T-helper 17 cell (primary cell): ENCODE results near the gene ERI2. TPM values are rescaled to one million over a fixed set of nuclear protein-coding genes. Genes with fewer than 3 reads are reported as not detected.
"Not testable (repeated sequence)": the region's sequence is repeated elsewhere in the genome, so short reads cannot be mapped to it uniquely, and the experiment has no call there.

Experiments used
- ATAC-seq: fragments of 150-1000 bp; cut with Tn5 transposase; 2 replicates; pipeline ENCODE4 v1.10.0; 2021; ENCODE audit warnings: mild to moderate bottlenecking, moderate library complexity
- DNase-seq, 3 donors: peaks; one replicate each; pipeline versions ENCODE4 v3.0.0 to v3.0.0-alpha.2; 2020 to 2021
- H3K9me3 ChIP-seq: one replicate; pipeline ENCODE4 v1.7.0; 2013; ENCODE audit warnings: low read length, mild to moderate bottlenecking; ENCODE audit not compliant: control insufficient read depth, poor library complexity, severe bottlenecking
- H3K27ac Mint-ChIP-seq: one replicate; pipeline ENCODE4 v1.8.0; 2022; ENCODE audit warnings: mild to moderate bottlenecking, moderate library complexity, mixed read lengths
- H3K27me3 Mint-ChIP-seq: one replicate; pipeline ENCODE4 v1.8.0; 2022; ENCODE audit warnings: mixed read lengths
- H3K36me3 Mint-ChIP-seq: one replicate; pipeline ENCODE4 v1.8.0; 2022; ENCODE audit warnings: low read depth, mixed read lengths
- H3K4me1 Mint-ChIP-seq: one replicate; pipeline ENCODE4 v1.8.0; 2022; ENCODE audit warnings: mild to moderate bottlenecking, mixed read lengths
- H3K4me3 Mint-ChIP-seq: one replicate; pipeline ENCODE4 v1.8.0; 2022; ENCODE audit warnings: mild to moderate bottlenecking, moderate library complexity, mixed read lengths
- total RNA-seq, 4 donors: library from RNA in 2 of 4; stranded (reverse) in 2 of 4; gene quantifications; one replicate each; pipeline ENCODE4 v1.2.3 and lab custom pipeline; 2022 to 2026

Gene ERI2
- total RNA-seq, 2 donors from 2014 or later = 2.1 to 2.3 TPM

GRCh38 chr16:20767577-20767976, 38.7 kb downstream of the ERI2 start:
- no peak for DNase-seq
- peaks cover 2% of the 10 kb centered on the region for H3K36me3 Mint-ChIP-seq
- ATAC-seq = no peak
- H3K4me3 Mint-ChIP-seq = no peak overlapping the region
- no peaks in the 10 kb centered on the region for H3K27me3 Mint-ChIP-seq
- no peaks in the 10 kb centered on the region for H3K9me3 ChIP-seq
- H3K27ac Mint-ChIP-seq = no peak overlapping the region
- H3K4me1 Mint-ChIP-seq = peaks cover 22% of the 10 kb centered on the region

GRCh38 chr16:20766294-20766693, 40.0 kb downstream of the ERI2 start:
- H3K4me3 Mint-ChIP-seq = no peak overlapping the region

GRCh38 chr16:20765732-20766131, 40.5 kb downstream of the ERI2 start:
- DNase-seq = no peak
- no peak for ATAC-seq
- no peaks in the 10 kb centered on the region for H3K27me3 Mint-ChIP-seq
- H3K4me3 Mint-ChIP-seq = no peak overlapping the region
- no peak overlapping the region for H3K27ac Mint-ChIP-seq
- no peaks in the 10 kb centered on the region for H3K9me3 ChIP-seq
- peaks cover 20% of the 10 kb centered on the region for H3K4me1 Mint-ChIP-seq
- H3K36me3 Mint-ChIP-seq = no peaks in the 10 kb centered on the region

More at GRCh38 chr16:20766294-20766693, 40.0 kb downstream of the ERI2 start:
- Mint-ChIP-seq H3K27me3 (no peaks in the 10 kb centered on the region), H3K4me1 (peaks cover 20% of the 10 kb centered on the region), H3K36me3 (no peaks in the 10 kb centered on the region), H3K27ac (no peak overlapping the region)
- no peaks in the 10 kb centered on the region for H3K9me3 ChIP-seq
- DNase-seq (no peak), ATAC-seq (no peak)

GRCh38 chr16:20764448-20764847, 41.8 kb downstream of the ERI2 start:
- not testable (repeated sequence) for H3K4me3 Mint-ChIP-seq, H3K27me3 Mint-ChIP-seq, ATAC-seq, DNase-seq, H3K36me3 Mint-ChIP-seq, H3K9me3 ChIP-seq
- peak overlapping the region; percentile 90 for H3K27ac Mint-ChIP-seq
- peaks cover 17% of the 10 kb centered on the region for H3K4me1 Mint-ChIP-seq

- ATAC-seq (peak; percentile 99), DNase-seq (peak; percentile 24 to 50 (median 36))
- Mint-ChIP-seq H3K27ac (peak within 1 kb of the TSS; percentile 90), H3K4me1 (peaks cover 17% of the 10 kb centered on the region), H3K27me3 (no peaks in the 10 kb centered on the region), H3K36me3 (no peaks in the 10 kb centered on the region), H3K4me3 (peak within 1 kb of the TSS; percentile 99)
- no peaks in the 10 kb centered on the region for H3K9me3 ChIP-seq
These were observed 42.6 kb downstream of the ERI2 start, which contains the start of gene ACSM3 for GRCh38 chr16:20763461-20764232. Gene ACSM3, plus strand, starts transcription at chr16:20764014. Its CDS starts 6,021 bp downstream, at chr16:20770035.

GRCh38 chr16:20762404-20763123, 43.7 kb downstream of the ERI2 start:
- no peaks in the 10 kb centered on the region for H3K9me3 ChIP-seq
- Mint-ChIP-seq H3K4me3 (peak overlapping the region; percentile 99), H3K36me3 (no peaks in the 10 kb centered on the region), H3K27me3 (no peaks in the 10 kb centered on the region), H3K4me1 (peaks cover 17% of the 10 kb centered on the region), H3K27ac (peak overlapping the region; percentile 90)
- ATAC-seq (no peak), DNase-seq (no peak)

- no peaks in the 10 kb centered on the region for H3K27me3 Mint-ChIP-seq
- no peak for ATAC-seq
- no peaks in the 10 kb centered on the region for H3K9me3 ChIP-seq
- H3K27ac Mint-ChIP-seq = no peak overlapping the region
- H3K4me3 Mint-ChIP-seq = peak overlapping the region; percentile 19
- peaks cover 17% of the 10 kb centered on the region for H3K4me1 Mint-ChIP-seq
- no peak for DNase-seq
- no peaks in the 10 kb centered on the region for H3K36me3 Mint-ChIP-seq
These were observed 45.1 kb downstream of the ERI2 start for GRCh38 chr16:20761175-20761574.

- DNase-seq (no peak), ATAC-seq (no peak)
- Mint-ChIP-seq H3K36me3 (no peaks in the 10 kb centered on the region), H3K27ac (no peak overlapping the region), H3K4me1 (peaks cover 17% of the 10 kb centered on the region), H3K27me3 (no peaks in the 10 kb centered on the region), H3K4me3 (no peak overlapping the region)
- H3K9me3 ChIP-seq = no peaks in the 10 kb centered on the region
These were observed 45.9 kb downstream of the ERI2 start for GRCh38 chr16:20760346-20760745.

- H3K4me1 Mint-ChIP-seq, H3K4me3 Mint-ChIP-seq, DNase-seq, H3K27me3 Mint-ChIP-seq, ATAC-seq, H3K36me3 Mint-ChIP-seq, H3K27ac Mint-ChIP-seq, H3K9me3 ChIP-seq: not testable (repeated sequence)
These were observed 50.5 kb downstream of the ERI2 start for GRCh38 chr16:20755799-20756198.

- Mint-ChIP-seq H3K36me3 (no peaks in the 10 kb centered on the region), H3K27ac (no peak overlapping the region), H3K27me3 (no peaks in the 10 kb centered on the region), H3K4me1 (no peaks in the 10 kb centered on the region), H3K4me3 (no peak overlapping the region)
- DNase-seq = no peak
- no peak for ATAC-seq
- H3K9me3 ChIP-seq = no peaks in the 10 kb centered on the region
These were observed 51.0 kb downstream of the ERI2 start for GRCh38 chr16:20755238-20755637.

- H3K27ac Mint-ChIP-seq = no peak overlapping the region
- H3K27me3 Mint-ChIP-seq = no peaks in the 10 kb centered on the region
- ATAC-seq (no peak), DNase-seq (no peak)
- H3K4me1 Mint-ChIP-seq = no peaks in the 10 kb centered on the region
- no peaks in the 10 kb centered on the region for H3K9me3 ChIP-seq
- no peaks in the 10 kb centered on the region for H3K36me3 Mint-ChIP-seq
- H3K4me3 Mint-ChIP-seq = no peak overlapping the region
These were observed 52.5 kb downstream of the ERI2 start for GRCh38 chr16:20753727-20754126.

- Mint-ChIP-seq H3K4me3 (no peak overlapping the region), H3K36me3 (no peaks in the 10 kb centered on the region), H3K27me3 (no peaks in the 10 kb centered on the region), H3K4me1 (no peaks in the 10 kb centered on the region), H3K27ac (no peak overlapping the region)
- H3K9me3 ChIP-seq = no peaks in the 10 kb centered on the region
- DNase-seq (no peak), ATAC-seq (no peak)
These were observed 55.7 kb downstream of the ERI2 start for GRCh38 chr16:20750558-20750957.

GRCh38 chr16:20749474-20749873, 56.8 kb downstream of the ERI2 start:
- DNase-seq = no peak
- H3K4me1 Mint-ChIP-seq = no peaks in the 10 kb centered on the region
- no peaks in the 10 kb centered on the region for H3K27me3 Mint-ChIP-seq
- H3K9me3 ChIP-seq = no peaks in the 10 kb centered on the region
- no peak for ATAC-seq
- H3K36me3 Mint-ChIP-seq = no peaks in the 10 kb centered on the region
- no peak overlapping the region for H3K4me3 Mint-ChIP-seq
- no peak overlapping the region for H3K27ac Mint-ChIP-seq
